Uterus (tissue), 2 donors: ENCODE data around the gene PIM2.

Source experiments
- CTCF ChIP-seq, 4 experiments: fragments of 200-600 bp in 2 of 4; fragments of 450-650 bp in 2 of 4; sonication (generic) in 2 of 4; IDR thresholded peaks; one replicate each; pipeline ENCODE4 v1.5.1; 2016 to 2019; ENCODE audit warnings: antibody characterized with exemption in 4 of 4, mild to moderate bottlenecking in 2 of 4, moderate library complexity in 1 of 4
- POLR2A ChIP-seq, 2 donors: fragments of 450-650 bp; IDR thresholded peaks; one replicate each; pipeline ENCODE4 v1.6.1; 2016; ENCODE audit warnings: antibody characterized with exemption in 2 of 2, mild to moderate bottlenecking in 1 of 2, moderate library complexity in 1 of 2

- no peak for TF ChIP-seq POLR2A (IDR thresholded peaks at IDR 0.05)
- peak; percentile 39 to 59 (median 48) for TF ChIP-seq CTCF (IDR thresholded peaks at IDR 0.05)
These were observed 26.9 kb upstream of the PIM2 start for GRCh38 chrX:48945517-48946348.
